Astrocyte (in vitro differentiated cells and primary cell): ENCODE data around the gene CD40. TPM values are rescaled to one million over a fixed set of nuclear protein-coding genes. Genes with fewer than 3 reads are reported as not detected.

Source experiments
- DNase-seq: peaks from one replicate; pipeline ENCODE4 v3.0.0-alpha.2; 2010; ENCODE audit warnings: low read depth
- FAIRE-seq: peaks from 2 replicates; lab custom pipeline; 2011; peaks lifted over from hg19 to GRCh38; lab: Jason Lieb, UNC
- H2AFZ ChIP-seq: 2 replicates; pipeline ENCODE4 v1.6.0; 2012; ENCODE audit warnings: low read depth, low read length, inconsistent platforms
- H3K27ac ChIP-seq: 2 replicates; pipeline ENCODE4 v1.5.1; 2011; ENCODE audit warnings: low read depth, low read length, inconsistent platforms
- H3K27me3 ChIP-seq: 2 replicates; pipeline ENCODE4 v1.6.0; 2011; ENCODE audit warnings: low read length, inconsistent platforms; ENCODE audit not compliant: insufficient read depth
- H3K36me3 ChIP-seq: 2 replicates; pipeline ENCODE4 v1.5.1; 2011; ENCODE audit warnings: low read length, inconsistent platforms; ENCODE audit not compliant: insufficient read depth
- H3K4me1 ChIP-seq: 2 replicates; pipeline ENCODE4 v1.5.1; 2011; ENCODE audit warnings: low read length, inconsistent platforms; ENCODE audit not compliant: insufficient read depth
- H3K4me2 ChIP-seq: 2 replicates; pipeline ENCODE4 v1.6.0; 2012; ENCODE audit warnings: low read length, inconsistent platforms
- H3K4me3 ChIP-seq: 2 replicates; pipeline ENCODE4 v1.5.1; 2011; ENCODE audit warnings: low read depth, mild to moderate bottlenecking, low read length, inconsistent platforms; ENCODE audit not compliant: insufficient read depth
- H3K79me2 ChIP-seq: 2 replicates; pipeline ENCODE4 v1.6.0; 2012; ENCODE audit warnings: mild to moderate bottlenecking, low read length, inconsistent platforms; ENCODE audit not compliant: insufficient read depth
- H3K9ac ChIP-seq: 2 replicates; pipeline ENCODE4 v1.6.0; 2012; ENCODE audit warnings: mild to moderate bottlenecking, low read length, inconsistent platforms
- H3K9me3 ChIP-seq: 2 replicates; pipeline ENCODE4 v1.5.1; 2012; ENCODE audit warnings: low read depth, mild to moderate bottlenecking, low read length, inconsistent platforms; ENCODE audit not compliant: insufficient read depth
- H4K20me1 ChIP-seq: 2 replicates; pipeline ENCODE4 v1.6.0; 2012; ENCODE audit warnings: low read length, inconsistent platforms; ENCODE audit not compliant: insufficient read depth
- H3K27ac Mint-ChIP-seq: one replicate; pipeline ENCODE4 v1.8.0; 2021; ENCODE audit warnings: mild to moderate bottlenecking, mixed read lengths; ENCODE audit not compliant: unreplicated experiment
- H3K27me3 Mint-ChIP-seq: one replicate; pipeline ENCODE4 v1.8.0; 2021; ENCODE audit warnings: low read depth, mixed read lengths; ENCODE audit not compliant: unreplicated experiment
- H3K36me3 Mint-ChIP-seq: one replicate; pipeline ENCODE4 v1.8.0; 2021; ENCODE audit warnings: low read depth, mixed read lengths; ENCODE audit not compliant: unreplicated experiment
- H3K4me1 Mint-ChIP-seq: one replicate; pipeline ENCODE4 v1.8.0; 2021; ENCODE audit warnings: low read depth, mixed read lengths; ENCODE audit not compliant: unreplicated experiment
- H3K4me3 Mint-ChIP-seq: one replicate; pipeline ENCODE4 v1.8.0; 2021; ENCODE audit warnings: mild to moderate bottlenecking, moderate library complexity, mixed read lengths; ENCODE audit not compliant: unreplicated experiment
- H3K9me3 Mint-ChIP-seq: one replicate; pipeline ENCODE4 v1.8.0; 2021; ENCODE audit warnings: mild to moderate bottlenecking, mixed read lengths; ENCODE audit not compliant: unreplicated experiment
- CTCF ChIP-seq: IDR thresholded peaks from 2 replicates; pipeline ENCODE4 v1.5.1; 2011; ENCODE audit warnings: low read depth, mild to moderate bottlenecking, inconsistent platforms, low read length, moderate library complexity; ENCODE audit not compliant: insufficient read depth
- EZH2 ChIP-seq: IDR thresholded peaks from 2 replicates; pipeline ENCODE4 v1.6.1; 2012; ENCODE audit warnings: mild to moderate bottlenecking, low read length, inconsistent platforms; ENCODE audit not compliant: insufficient read depth
- total RNA-seq: library from RNA; stranded (reverse); gene quantifications from 2 replicates; pipeline ENCODE4 v1.2.1, GENCODE V29; 2021

The CD40 gene
- total RNA-seq, 1 donor from 2014 or later, result 2.3 TPM

GRCh38 chr20:46107061-46107460, 11.1 kb upstream of the CD40 start:
- Mint-ChIP-seq H3K9me3 (peaks cover 3% of the 10 kb centered on the region), H3K36me3 (no peaks in the 10 kb centered on the region), H3K27me3 (peaks cover 50% of the 10 kb centered on the region), H3K27ac (no peak overlapping the region), H3K4me3 (no peak overlapping the region), H3K4me1 (no peaks in the 10 kb centered on the region)
- H3K9me3 ChIP-seq, result no peaks in the 10 kb centered on the region
- no peak overlapping the region for H3K9ac ChIP-seq
- H3K36me3 ChIP-seq, result no peaks in the 10 kb centered on the region
- H3K27ac ChIP-seq, result no peak overlapping the region
- no peak overlapping the region for H2AFZ ChIP-seq
- no peaks in the 10 kb centered on the region for H4K20me1 ChIP-seq
- DNase-seq (no peak), FAIRE-seq (no peak)
- H3K4me3 ChIP-seq, result no peak overlapping the region
- peaks cover 37% of the 10 kb centered on the region for H3K27me3 ChIP-seq
- no peaks in the 10 kb centered on the region for H3K79me2 ChIP-seq
- no peaks in the 10 kb centered on the region for H3K4me1 ChIP-seq
- no peak for TF ChIP-seq CTCF
- no peak for TF ChIP-seq EZH2
- no peak overlapping the region for H3K4me2 ChIP-seq

- no peaks in the 10 kb centered on the region for H3K36me3 Mint-ChIP-seq
These were observed 9.7 kb upstream of the CD40 start for GRCh38 chr20:46108435-46108841.

More at GRCh38 chr20:46108435-46108841, 9.7 kb upstream of the CD40 start:
- no peak overlapping the region for H3K27ac ChIP-seq
- FAIRE-seq (no peak), DNase-seq (no peak)
- H3K4me3 ChIP-seq, result no peak overlapping the region
- H3K36me3 ChIP-seq, result no peaks in the 10 kb centered on the region
- H3K79me2 ChIP-seq, result no peaks in the 10 kb centered on the region
- no peaks in the 10 kb centered on the region for H3K9me3 ChIP-seq
- TF ChIP-seq CTCF, result no peak
- no peak for TF ChIP-seq EZH2
- H2AFZ ChIP-seq, result no peak overlapping the region
- peaks cover 46% of the 10 kb centered on the region for H3K27me3 ChIP-seq
- Mint-ChIP-seq H3K27ac (no peak overlapping the region), H3K4me1 (no peaks in the 10 kb centered on the region), H3K9me3 (no peaks in the 10 kb centered on the region), H3K4me3 (no peak overlapping the region), H3K27me3 (peaks cover 54% of the 10 kb centered on the region)
- H3K4me2 ChIP-seq, result no peak overlapping the region
- no peaks in the 10 kb centered on the region for H3K4me1 ChIP-seq
- H3K9ac ChIP-seq, result no peak overlapping the region
- no peaks in the 10 kb centered on the region for H4K20me1 ChIP-seq
